GM08714 (cell line): ENCODE measurements around the gene ZDHHC12.

Source experiments
- H3K4me3 ChIP-seq: fragments of 200-500 bp; sonication (Bioruptor generic); 2 replicates; pipeline ENCODE4 v1.5.1; 2014; ENCODE audit warnings: mild to moderate bottlenecking, low read length, inconsistent platforms
- ZNF274 ChIP-seq: IDR thresholded peaks from 2 replicates; pipeline ENCODE4 v1.6.1; 2012; ENCODE audit warnings: mild to moderate bottlenecking, low read depth, low read length

Gene ZDHHC12

GRCh38 chr9:128722380-128723351 is 1.3 kb downstream of the ZDHHC12 start:
- peak overlapping the region; percentile 84; the same call in 1 of the 2 replicates for H3K4me3 ChIP-seq
- no peak for TF ChIP-seq ZNF274

GRCh38 chr9:128721487-128722010 is 2.4 kb downstream of the ZDHHC12 start:
- no peak overlapping the region for H3K4me3 ChIP-seq
- no peak for TF ChIP-seq ZNF274

DNA sequence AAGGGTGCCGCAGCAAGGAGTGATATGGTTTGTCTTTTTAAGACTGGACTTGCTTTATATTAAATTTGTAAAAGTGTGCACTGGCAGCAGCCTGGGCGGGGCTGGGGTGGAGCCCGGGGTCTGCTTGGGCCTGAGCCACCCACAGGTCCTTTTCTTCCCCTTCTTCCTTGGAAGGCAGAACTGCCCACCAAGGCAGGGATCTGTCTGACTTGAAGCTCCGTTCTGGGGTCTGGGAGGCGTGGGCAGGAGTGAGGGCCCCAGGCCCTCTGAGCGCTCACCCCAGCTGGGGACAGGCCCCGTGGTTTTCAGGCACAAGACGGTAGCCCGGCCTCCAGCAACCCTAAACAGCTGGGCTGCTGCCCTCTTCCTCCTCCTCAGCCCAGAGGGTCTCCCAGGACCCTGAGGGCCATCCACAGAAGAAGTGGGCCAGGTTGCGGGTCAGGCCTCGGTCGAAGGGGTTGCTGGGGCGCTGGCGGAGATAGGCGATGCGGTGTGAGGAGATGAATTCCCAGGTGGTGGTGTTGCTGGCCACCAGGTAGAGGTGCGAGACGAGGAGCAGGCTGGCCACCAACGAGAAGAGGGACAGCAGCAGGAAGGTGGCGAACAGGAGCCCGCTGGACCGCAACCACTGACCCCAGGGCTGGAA is 3.0 kb downstream of the ZDHHC12 start:
- H3K4me3 ChIP-seq = no peak overlapping the region
- TF ChIP-seq ZNF274 = no peak

DNA sequence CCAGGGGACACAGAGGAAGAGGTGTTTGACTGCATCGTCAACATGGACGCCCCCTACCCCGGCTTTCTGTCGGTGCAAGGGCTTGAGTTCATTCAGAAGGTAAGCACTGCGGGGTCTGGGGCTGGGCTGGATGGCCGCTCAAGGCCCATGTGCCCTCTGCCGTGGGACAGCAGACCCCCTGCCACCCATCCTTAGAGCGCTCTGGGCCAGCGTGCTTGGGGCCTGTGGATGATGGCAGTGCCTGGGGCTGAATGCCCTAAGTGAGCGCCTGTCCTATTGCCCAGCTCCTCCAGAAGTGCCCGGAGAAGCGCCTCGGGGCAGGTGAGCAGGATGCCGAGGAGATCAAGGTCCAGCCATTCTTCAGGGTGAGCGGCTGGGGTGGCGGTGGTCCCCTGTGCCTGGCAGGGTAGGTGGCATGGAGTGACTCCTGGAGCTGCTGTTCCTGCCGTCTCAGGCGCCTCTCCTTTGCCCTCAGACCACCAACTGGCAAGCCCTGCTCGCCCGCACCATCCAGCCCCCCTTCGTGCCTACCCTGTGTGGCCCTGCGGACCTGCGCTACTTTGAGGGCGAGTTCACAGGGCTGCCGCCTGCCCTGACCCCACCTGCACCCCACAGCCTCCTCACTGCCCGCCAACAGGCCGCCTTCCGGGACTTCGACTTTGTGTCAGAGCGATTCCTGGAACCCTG is 3.9 kb downstream of the ZDHHC12 start:
- no peak overlapping the region for H3K4me3 ChIP-seq
- no peak for TF ChIP-seq ZNF274

GRCh38 chr9:128718475-128718874 is 5.5 kb downstream of the ZDHHC12 start:
- no peak for TF ChIP-seq ZNF274
- no peak overlapping the region for H3K4me3 ChIP-seq

GRCh38 chr9:128718047-128718446 is 5.9 kb downstream of the ZDHHC12 start:
- no peak overlapping the region for H3K4me3 ChIP-seq
- no peak for TF ChIP-seq ZNF274

GRCh38 chr9:128716581-128717254 is 7.2 kb downstream of the ZDHHC12 start:
- no peak overlapping the region for H3K4me3 ChIP-seq
- TF ChIP-seq ZNF274 = no peak

DNA sequence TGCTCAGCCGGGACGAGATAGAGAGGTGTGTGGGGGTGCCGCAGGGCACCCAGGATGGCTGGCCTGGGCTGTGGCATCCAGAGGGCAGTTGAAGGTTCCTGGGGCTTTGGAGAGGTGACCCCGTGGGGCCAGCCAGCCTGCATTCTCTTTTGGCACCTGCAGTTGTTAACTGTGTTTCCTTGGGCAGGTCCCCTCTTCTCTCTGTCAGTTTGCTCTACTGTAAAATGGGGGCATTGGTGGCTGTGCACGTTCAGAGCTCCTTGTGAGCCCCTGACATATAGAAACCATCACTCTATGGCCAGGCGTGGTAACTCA is 8.5 kb downstream of the ZDHHC12 start:
- no peak overlapping the region for H3K4me3 ChIP-seq
- TF ChIP-seq ZNF274 = no peak

GRCh38 chr9:128714586-128715435 is 9.1 kb downstream of the ZDHHC12 start:
- H3K4me3 ChIP-seq = no peak overlapping the region
- no peak for TF ChIP-seq ZNF274

- no peak overlapping the region for H3K4me3 ChIP-seq
- no peak for TF ChIP-seq ZNF274
Observed at GRCh38 chr9:128713941-128714573, 9.9 kb downstream of the ZDHHC12 start.

DNA sequence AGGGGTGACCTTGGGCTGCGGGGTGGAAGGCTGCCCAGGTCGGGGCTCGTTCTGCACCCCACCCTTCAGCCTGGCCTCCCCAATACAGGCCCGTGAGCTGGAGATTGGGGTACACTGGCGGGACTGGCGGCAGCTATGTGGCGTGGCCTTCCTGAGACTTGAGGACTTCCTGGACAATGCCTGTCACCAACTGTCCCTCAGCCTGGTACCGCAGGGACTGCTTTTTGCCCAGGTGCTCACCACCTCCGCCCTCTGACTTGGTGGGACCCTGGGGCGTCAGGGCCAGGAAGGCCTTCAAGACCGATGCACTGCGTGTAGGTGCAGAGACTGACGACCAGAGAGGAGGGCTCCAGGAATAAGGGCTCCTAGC is 10.5 kb downstream of the ZDHHC12 start:
- TF ChIP-seq ZNF274 = no peak
- H3K4me3 ChIP-seq = no peak overlapping the region

- no peak overlapping the region for H3K4me3 ChIP-seq
- TF ChIP-seq ZNF274 = no peak
Observed at GRCh38 chr9:128712451-128713410, 11.2 kb downstream of the ZDHHC12 start.
